GM19240 (cell line): ENCODE results near the gene RTL1.

Experiments
- DNase-seq: peaks from one replicate; pipeline ENCODE4 v3.0.0; 2011; ENCODE audit warnings: low spot score; ENCODE audit not compliant: insufficient read length

RTL1 gene

DNA sequence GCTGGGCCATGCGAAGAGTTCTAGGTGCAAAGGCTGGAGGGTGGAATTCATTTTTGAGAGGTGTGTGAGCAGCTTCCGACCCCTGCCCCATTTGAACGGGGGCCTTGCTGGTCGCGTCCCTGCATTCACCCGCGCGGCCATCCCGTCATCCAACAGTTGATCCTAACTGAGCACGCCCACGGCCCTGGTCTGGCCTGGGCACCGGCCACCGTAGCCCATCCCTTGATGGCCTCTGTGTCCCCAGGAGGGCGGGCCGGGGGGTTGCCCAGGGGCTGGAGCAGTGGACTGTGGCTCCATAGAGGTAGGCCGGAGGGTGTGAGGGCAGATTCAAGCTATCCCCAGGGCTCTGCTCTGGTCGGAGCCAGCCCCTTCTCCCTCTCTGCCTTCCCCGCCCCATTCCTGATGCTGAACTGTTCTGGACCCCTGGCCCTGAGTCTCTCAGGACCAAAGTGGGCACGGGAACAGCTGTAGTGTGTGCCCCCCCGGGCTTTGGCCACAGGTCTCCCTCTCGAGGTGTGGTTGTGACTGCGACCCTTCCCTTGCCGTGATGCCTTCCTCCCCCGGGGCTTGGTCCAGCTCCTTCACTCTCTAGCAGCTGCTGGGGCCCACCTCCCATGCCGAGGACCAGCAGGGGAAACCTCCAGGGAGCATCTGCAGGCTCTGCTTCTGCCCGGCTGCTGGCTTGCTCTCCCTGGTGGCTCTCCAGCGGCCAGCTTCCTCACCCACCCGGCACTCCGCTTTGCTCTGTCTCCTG, 68.6 kb downstream of the RTL1 start:
- DNase-seq = no peak

- no peak for DNase-seq
Measured at GRCh38 chr14:100834082-100834793, 69.3 kb downstream of the RTL1 start.

- no peak for DNase-seq
Measured at GRCh38 chr14:100832311-100832960, 71.1 kb downstream of the RTL1 start.

GRCh38 chr14:100830681-100831080, 72.8 kb downstream of the RTL1 start:
- no peak for DNase-seq
